ENCODE measurements around the gene SLC2A6.

SLC2A6 gene

GRCh38 chr9:133439337-133439736 is 39.6 kb downstream of the SLC2A6 start:
- no peak for DNase-seq (ENCODE audit: low spot score)

DNA sequence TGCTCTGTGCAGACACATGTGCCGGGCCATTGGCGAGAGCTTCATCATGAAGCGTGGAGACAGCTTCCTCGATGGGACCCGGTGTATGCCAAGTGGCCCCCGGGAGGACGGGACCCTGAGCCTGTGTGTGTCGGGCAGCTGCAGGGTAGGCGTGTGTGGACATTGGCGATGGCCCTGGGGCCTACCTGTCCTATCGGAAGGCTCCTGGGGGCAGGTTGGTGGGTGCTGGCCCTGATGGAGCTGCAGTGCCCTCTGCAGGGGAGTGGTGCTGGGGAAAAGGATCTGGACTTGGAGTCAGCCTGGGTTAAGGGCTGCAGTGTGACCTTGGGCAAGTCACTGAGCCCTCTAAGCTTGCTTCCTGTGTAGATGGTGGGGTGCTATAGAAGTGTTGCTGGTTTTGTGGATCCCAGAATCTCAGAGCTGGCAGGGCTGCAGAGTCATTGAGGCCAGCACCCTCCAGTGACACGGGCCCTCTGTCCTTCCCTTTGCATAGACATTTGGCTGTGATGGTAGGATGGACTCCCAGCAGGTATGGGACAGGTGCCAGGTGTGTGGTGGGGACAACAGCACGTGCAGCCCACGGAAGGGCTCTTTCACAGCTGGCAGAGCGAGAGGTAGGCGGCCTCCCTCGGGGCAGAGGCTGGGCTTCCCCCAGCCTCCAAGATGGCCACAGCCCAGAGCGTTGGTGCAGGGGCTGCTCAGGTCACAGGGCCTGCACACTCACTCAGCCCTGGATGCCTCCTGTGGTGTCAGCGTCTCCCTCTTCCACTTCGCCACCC is 41.0 kb downstream of the SLC2A6 start:
- no peak for DNase-seq (ENCODE audit: low spot score)

- DNase-seq (ENCODE audit: low spot score), result no peak
Observed at GRCh38 chr9:133436681-133437080, 42.2 kb downstream of the SLC2A6 start.

DNA sequence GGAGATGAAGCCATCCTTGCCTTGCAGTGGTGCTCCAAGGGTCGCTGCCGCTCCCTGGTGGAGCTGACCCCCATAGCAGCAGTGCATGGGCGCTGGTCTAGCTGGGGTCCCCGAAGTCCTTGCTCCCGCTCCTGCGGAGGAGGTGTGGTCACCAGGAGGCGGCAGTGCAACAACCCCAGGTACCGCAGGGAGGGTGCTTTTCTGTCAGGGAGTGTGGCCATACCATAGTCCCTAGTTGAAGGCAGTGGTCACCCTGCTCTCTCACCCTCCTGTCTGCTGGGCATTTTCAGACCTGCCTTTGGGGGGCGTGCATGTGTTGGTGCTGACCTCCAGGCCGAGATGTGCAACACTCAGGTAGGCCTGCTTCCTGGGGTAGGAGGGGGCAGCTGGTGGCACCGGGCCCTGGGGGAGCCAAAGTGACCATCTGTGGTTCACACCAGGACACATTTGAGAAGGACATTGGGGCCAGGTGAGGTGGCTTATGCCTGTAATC is 45.5 kb downstream of the SLC2A6 start:
- no peak for DNase-seq (ENCODE audit: low spot score)

GRCh38 chr9:133430244-133430643 is 48.7 kb downstream of the SLC2A6 start:
- no peak for DNase-seq (ENCODE audit: low spot score)

GRCh38 chr9:133429641-133430161 is 49.2 kb downstream of the SLC2A6 start:
- DNase-seq (ENCODE audit: low spot score), result peak; percentile 45

- no peak for DNase-seq (ENCODE audit: low spot score)
Observed at GRCh38 chr9:133429214-133429613, 49.7 kb downstream of the SLC2A6 start.

DNA sequence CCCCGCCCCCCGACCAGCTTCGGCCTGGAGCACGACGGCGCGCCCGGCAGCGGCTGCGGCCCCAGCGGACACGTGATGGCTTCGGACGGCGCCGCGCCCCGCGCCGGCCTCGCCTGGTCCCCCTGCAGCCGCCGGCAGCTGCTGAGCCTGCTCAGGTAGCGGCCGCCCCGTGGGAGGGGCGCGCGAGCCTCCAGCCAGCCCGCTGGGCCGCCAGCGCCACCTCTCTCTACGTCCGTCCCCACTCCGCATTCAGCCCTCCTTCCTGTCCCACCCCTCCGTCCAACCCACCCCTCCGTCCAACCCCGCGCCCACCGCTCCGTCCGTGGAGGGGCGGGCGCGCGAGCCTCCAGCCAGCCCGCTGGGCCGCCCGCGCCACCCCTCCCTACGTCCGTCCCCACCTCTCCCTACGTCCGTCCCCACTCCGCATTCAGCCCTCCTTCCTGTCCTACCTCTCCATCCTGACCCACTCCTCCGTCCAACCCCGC is 50.2 kb downstream of the SLC2A6 start:
- no peak for DNase-seq (ENCODE audit: low spot score)

DNA sequence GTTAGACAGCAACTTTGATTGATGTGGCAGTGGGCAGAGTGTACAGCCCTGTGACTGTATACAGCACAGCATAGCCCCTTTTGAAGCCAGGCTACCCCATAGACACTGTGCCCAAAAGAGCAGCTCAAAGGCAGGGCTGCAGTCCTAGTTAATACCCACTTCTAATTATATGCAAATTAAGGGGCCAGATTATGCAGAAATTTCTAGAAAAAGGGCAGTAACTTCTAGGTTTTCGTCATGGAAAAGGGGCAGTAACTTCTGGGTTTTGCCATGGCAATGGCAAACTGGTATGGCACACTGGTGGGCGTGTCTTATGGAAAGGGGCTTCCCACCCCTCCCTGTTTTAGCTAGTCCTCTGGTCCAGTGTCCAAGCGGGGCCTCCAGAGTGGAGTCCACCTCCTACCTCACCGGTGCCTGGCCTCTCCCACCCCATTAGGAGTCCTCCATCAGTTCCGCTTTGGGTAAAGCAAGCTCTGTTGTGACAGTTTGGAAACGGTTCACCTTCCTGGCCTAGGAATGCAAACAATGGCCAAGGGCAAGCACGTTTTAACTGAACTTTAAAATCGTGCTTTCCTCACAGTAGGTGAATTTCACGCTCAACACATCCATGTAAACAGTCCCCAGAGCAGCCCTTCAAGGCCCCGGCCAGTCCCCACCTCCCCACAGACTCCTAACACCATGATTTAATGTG is 51.1 kb downstream of the SLC2A6 start:
- DNase-seq (ENCODE audit: low spot score), result no peak

DNA sequence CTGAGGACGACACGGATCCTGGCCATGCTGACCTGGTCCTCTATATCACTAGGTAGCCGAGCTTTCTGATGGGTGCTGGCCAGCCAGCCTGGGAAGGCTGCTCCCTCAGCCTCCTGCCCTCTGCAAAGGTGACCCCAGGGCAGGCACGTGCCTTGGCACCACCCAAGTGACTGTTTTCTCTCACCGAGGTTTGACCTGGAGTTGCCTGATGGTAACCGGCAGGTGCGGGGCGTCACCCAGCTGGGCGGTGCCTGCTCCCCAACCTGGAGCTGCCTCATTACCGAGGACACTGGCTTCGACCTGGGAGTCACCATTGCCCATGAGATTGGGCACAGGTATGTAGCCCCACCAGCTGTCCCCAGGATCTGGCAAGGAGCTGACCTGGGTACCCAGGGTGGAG is 52.9 kb downstream of the SLC2A6 start:
- DNase-seq (ENCODE audit: low spot score), result no peak

- no peak for DNase-seq (ENCODE audit: low spot score)
Observed at GRCh38 chr9:133425049-133425632, 53.8 kb downstream of the SLC2A6 start.

DNA sequence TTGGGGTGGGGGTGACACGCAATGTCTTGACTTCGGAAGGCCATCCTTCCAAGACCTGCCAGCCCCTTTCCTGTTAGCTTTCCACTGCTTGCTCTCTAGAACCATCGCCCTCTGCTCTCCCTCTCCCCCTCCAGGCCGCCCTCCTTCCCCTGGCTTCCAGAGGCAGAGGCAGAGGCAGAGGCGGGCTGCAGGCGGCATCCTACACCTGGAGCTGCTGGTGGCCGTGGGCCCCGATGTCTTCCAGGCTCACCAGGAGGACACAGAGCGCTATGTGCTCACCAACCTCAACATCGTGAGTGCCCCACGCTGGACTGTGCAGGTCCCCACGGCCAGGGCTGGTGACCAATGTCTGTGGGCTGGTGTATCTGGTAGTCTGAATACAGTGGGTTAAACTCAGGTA is 54.7 kb downstream of the SLC2A6 start:
- DNase-seq (ENCODE audit: low spot score), result no peak

GRCh38 chr9:133423216-133423615 is 55.7 kb downstream of the SLC2A6 start:
- no peak for DNase-seq (ENCODE audit: low spot score)

GRCh38 chr9:133421615-133422542 is 57.0 kb downstream of the SLC2A6 start, which contains the start of gene ADAMTS13:
TSS of gene ADAMTS13 (plus strand) at chr9:133422367. CDS start at chr9:133422444, 77 bp downstream.
- no peak for DNase-seq (ENCODE audit: low spot score)
